Measurements from ENCODE around the gene WRAP73. TPM values are rescaled to one million over a fixed set of nuclear protein-coding genes. Genes with fewer than 3 reads are reported as not detected.

The WRAP73 gene
- total RNA-seq, 1 experiment from 2014 or later, result 37.2 TPM

DNA sequence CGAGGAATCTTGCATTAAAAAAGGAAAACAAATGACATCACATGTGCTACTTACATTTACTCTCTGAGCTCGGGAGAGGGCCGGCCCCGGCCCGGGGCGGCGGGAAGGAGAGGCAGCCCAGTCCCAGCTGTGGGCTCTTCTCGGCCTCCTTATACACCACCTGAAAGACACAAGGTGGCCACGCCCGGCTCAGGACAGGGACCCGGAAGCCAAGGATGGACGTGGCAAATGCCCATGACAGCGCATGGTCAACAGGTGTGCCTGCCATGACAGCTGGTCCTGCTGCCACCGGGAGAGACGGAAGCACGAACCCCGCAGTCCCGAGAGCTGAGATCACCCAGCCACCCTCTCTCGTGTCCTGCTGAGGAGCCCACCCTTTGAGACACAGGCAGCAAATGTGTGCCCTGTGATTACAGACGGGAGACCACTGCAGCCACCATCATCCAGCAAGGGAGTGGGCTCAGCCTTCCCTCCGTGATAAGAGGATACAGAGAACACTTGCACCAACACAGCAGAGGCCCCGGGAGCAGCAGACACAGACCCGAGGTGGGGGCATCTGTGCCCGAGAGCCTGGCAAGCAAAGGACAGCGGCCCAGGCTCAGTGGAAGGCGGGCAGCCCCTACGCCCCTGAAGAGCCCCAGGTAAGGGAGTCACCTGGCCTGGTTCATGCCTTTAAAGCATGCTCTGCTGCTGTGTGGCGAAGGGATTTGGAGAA, 16.4 kb downstream of the WRAP73 start:
- Histone ChIP-seq H3K27ac (ENCODE audit: low read length) (no peak overlapping the region), H3K9ac (ENCODE audit: low read length) (no peak overlapping the region), H3K79me2 (ENCODE audit: low read length) (no peaks in the 10 kb centered on the region), H3K4me1 (ENCODE audit: low read length) (no peaks in the 10 kb centered on the region), H3K9me2 (replicated peaks; ENCODE audit: insufficient read depth, low read length) (no peaks in the 10 kb centered on the region), H4K20me1 (ENCODE audit: insufficient read depth, low read depth, low read length) (no peaks in the 10 kb centered on the region), H3K9me3 (ENCODE audit: low read length) (no peaks in the 10 kb centered on the region), H3K27me3 (ENCODE audit: low read length) (no peaks in the 10 kb centered on the region), H2AFZ (ENCODE audit: low read length) (no peak overlapping the region), H3K36me3 (ENCODE audit: insufficient read depth, low read length) (peaks cover 3% of the 10 kb centered on the region; the same call in 1 of the 2 replicates), H3K4me2 (ENCODE audit: low read depth, low read length, poor library complexity, severe bottlenecking) (no peak overlapping the region), H3K4me3 (ENCODE audit: low read length) (no peak overlapping the region)
- DNase-seq, result no peak

DNA sequence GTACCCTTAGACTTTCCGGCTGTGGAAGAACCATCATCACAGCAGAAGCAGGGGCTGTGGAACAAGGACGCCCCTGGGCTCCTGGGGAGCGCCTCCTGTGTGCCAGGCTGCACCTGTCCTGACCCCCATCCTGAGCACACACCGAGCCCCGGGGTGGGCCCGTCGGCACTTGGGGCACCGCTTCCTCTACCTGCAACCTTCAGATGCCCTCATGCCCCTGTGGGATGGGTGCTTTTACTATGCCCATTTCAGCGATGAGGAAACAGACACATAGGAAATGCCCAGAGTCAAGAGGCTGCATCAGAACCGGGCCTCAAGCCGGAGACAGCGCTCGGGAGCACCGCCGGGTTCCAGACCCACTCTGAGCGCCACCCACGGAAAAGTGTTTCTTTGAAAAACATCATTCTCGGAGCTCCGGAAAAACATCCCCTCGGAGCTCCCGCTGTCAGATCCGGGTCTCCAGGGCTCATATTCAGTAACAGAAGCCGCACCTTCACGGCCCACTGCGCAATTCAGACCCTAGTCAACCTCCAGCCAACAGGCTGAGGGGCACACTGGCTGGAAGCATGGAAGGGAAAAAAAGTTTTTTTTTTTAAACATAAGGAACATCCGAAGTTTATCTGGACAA, 17.1 kb downstream of the WRAP73 start:
- DNase-seq, result no peak
- H4K20me1 ChIP-seq (ENCODE audit: insufficient read depth, low read depth, low read length), result no peaks in the 10 kb centered on the region
- H3K9ac ChIP-seq (ENCODE audit: low read length), result no peak overlapping the region
- no peak overlapping the region for H3K27ac ChIP-seq (ENCODE audit: low read length)
- no peak overlapping the region for H2AFZ ChIP-seq (ENCODE audit: low read length)
- no peaks in the 10 kb centered on the region for H3K9me3 ChIP-seq (ENCODE audit: low read length)
- no peaks in the 10 kb centered on the region for H3K4me1 ChIP-seq (ENCODE audit: low read length)
- H3K9me2 ChIP-seq (replicated peaks; ENCODE audit: insufficient read depth, low read length), result no peaks in the 10 kb centered on the region
- no peak overlapping the region for H3K4me2 ChIP-seq (ENCODE audit: low read depth, low read length, poor library complexity, severe bottlenecking)
- H3K27me3 ChIP-seq (ENCODE audit: low read length), result no peaks in the 10 kb centered on the region
- H3K79me2 ChIP-seq (ENCODE audit: low read length), result no peaks in the 10 kb centered on the region
- no peak overlapping the region for H3K4me3 ChIP-seq (ENCODE audit: low read length)
- H3K36me3 ChIP-seq (ENCODE audit: insufficient read depth, low read length), result peaks cover 3% of the 10 kb centered on the region; the same call in 1 of the 2 replicates

DNA sequence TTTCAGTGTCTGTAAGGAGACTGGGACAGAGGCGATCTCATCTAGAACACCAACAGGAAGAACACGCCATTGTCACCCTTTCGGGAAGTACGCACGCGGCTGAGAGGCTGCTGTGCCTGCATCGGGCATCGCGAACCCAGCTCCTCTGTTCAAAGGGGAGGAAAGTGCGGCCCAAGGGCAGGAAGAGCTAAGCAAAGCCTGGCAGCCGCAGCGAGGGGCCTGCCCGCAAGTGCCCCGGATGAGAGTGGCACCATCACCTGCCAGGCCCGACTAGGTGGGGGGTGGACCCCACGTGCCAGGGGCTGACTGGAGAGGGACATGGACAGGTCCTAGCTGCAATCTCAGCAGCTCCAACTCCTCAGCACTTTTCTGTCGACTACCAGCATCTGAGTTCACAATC, 17.6 kb downstream of the WRAP73 start:
- Histone ChIP-seq H3K9me2 (replicated peaks; ENCODE audit: insufficient read depth, low read length) (no peaks in the 10 kb centered on the region), H3K4me1 (ENCODE audit: low read length) (no peaks in the 10 kb centered on the region), H3K4me3 (ENCODE audit: low read length) (no peak overlapping the region), H4K20me1 (ENCODE audit: insufficient read depth, low read depth, low read length) (no peaks in the 10 kb centered on the region), H2AFZ (ENCODE audit: low read length) (no peak overlapping the region), H3K79me2 (ENCODE audit: low read length) (no peaks in the 10 kb centered on the region), H3K36me3 (ENCODE audit: insufficient read depth, low read length) (peaks cover 3% of the 10 kb centered on the region; the same call in 1 of the 2 replicates), H3K9ac (ENCODE audit: low read length) (no peak overlapping the region), H3K9me3 (ENCODE audit: low read length) (no peaks in the 10 kb centered on the region), H3K27ac (ENCODE audit: low read length) (no peak overlapping the region), H3K4me2 (ENCODE audit: low read depth, low read length, poor library complexity, severe bottlenecking) (no peak overlapping the region), H3K27me3 (ENCODE audit: low read length) (no peaks in the 10 kb centered on the region)
- no peak for DNase-seq

DNA sequence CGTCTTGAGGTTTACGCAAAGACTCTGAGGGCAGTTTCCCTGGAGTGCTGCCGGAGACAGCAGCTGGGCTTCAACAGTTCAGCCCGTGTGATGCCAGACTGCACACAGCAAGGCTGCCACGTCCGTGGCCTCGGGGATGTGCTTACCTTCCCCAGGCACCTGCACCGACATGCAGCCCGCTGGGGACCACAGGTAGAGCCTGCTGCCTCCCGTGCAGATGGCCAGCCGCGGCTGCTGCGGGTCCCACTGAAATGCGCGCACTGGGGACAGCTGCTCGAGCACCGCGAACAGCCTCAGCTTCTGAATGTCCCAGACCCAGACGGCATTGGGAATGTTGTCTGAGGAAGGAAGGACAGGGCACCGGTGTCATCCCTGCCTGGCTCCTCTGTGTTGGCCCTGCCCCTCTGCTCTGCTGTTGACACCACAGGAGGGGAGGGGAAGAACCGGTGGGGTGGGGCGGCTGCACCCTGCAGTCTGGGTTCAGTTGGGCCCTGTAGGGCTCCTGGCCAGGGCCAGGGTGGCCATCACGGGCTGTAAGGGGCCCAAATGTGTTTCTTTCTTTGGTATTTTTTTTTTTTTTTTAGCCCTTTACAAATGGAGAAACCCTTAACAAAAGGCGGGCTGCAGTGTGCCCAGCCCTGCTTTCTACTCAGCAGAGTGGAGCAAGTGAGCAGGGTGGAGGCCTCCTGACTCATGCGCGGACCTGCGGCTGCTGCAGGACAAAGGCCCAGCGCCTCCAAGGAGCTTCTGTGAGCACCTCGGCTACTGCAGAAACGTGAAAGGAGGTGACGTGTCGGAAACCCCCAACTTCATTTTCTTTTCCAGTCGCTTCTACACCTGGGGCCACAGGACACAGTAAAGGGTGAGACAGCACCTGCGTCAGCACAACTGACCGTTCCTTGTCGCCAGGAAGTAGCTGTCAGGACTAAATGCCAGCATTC, 18.3 kb downstream of the WRAP73 start:
- no peaks in the 10 kb centered on the region for H3K9me2 ChIP-seq (replicated peaks; ENCODE audit: insufficient read depth, low read length)
- H3K27ac ChIP-seq (ENCODE audit: low read length), result no peak overlapping the region
- no peak overlapping the region for H3K4me2 ChIP-seq (ENCODE audit: low read depth, low read length, poor library complexity, severe bottlenecking)
- DNase-seq, result no peak
- H3K9me3 ChIP-seq (ENCODE audit: low read length), result no peaks in the 10 kb centered on the region
- peaks cover 3% of the 10 kb centered on the region; the same call in 1 of the 2 replicates for H3K36me3 ChIP-seq (ENCODE audit: insufficient read depth, low read length)
- H3K4me3 ChIP-seq (ENCODE audit: low read length), result no peak overlapping the region
- H4K20me1 ChIP-seq (ENCODE audit: insufficient read depth, low read depth, low read length), result no peaks in the 10 kb centered on the region
- no peaks in the 10 kb centered on the region for H3K4me1 ChIP-seq (ENCODE audit: low read length)
- no peak overlapping the region for H3K9ac ChIP-seq (ENCODE audit: low read length)
- no peaks in the 10 kb centered on the region for H3K79me2 ChIP-seq (ENCODE audit: low read length)
- no peaks in the 10 kb centered on the region for H3K27me3 ChIP-seq (ENCODE audit: low read length)
- no peak overlapping the region for H2AFZ ChIP-seq (ENCODE audit: low read length)

DNA sequence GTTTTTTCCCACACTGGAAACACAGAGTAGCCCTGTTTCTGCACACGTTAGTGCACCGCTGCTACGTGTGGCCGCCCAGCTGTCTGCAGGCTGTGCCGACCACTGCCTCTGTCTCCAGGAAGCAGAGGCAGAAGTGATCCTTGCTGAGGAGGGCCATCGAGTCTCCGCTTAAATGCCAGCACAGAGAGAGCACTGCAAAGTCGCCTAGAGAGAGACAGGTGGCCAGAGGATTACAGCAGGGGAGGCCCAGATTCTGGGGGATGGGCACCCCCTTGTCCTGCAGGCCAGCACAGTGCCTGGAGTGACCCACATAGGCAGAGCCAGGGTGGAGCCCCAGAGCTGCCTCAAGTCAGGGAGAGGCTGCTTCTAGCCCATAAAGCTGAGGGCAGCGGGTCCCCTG, 19.0 kb downstream of the WRAP73 start:
- no peak for DNase-seq
- peaks cover 3% of the 10 kb centered on the region; the same call in 1 of the 2 replicates for H3K36me3 ChIP-seq (ENCODE audit: insufficient read depth, low read length)
- H3K9me2 ChIP-seq (replicated peaks; ENCODE audit: insufficient read depth, low read length), result no peaks in the 10 kb centered on the region
- H3K79me2 ChIP-seq (ENCODE audit: low read length), result peaks cover 3% of the 10 kb centered on the region; the same call in 1 of the 2 replicates
- no peak overlapping the region for H3K4me3 ChIP-seq (ENCODE audit: low read length)
- no peaks in the 10 kb centered on the region for H4K20me1 ChIP-seq (ENCODE audit: insufficient read depth, low read depth, low read length)
- no peaks in the 10 kb centered on the region for H3K9me3 ChIP-seq (ENCODE audit: low read length)
- no peak overlapping the region for H3K27ac ChIP-seq (ENCODE audit: low read length)
- no peak overlapping the region for H3K9ac ChIP-seq (ENCODE audit: low read length)
- no peak overlapping the region for H3K4me2 ChIP-seq (ENCODE audit: low read depth, low read length, poor library complexity, severe bottlenecking)
- H2AFZ ChIP-seq (ENCODE audit: low read length), result no peak overlapping the region
- peaks cover 3% of the 10 kb centered on the region for H3K4me1 ChIP-seq (ENCODE audit: low read length)
- H3K27me3 ChIP-seq (ENCODE audit: low read length), result no peaks in the 10 kb centered on the region

DNA sequence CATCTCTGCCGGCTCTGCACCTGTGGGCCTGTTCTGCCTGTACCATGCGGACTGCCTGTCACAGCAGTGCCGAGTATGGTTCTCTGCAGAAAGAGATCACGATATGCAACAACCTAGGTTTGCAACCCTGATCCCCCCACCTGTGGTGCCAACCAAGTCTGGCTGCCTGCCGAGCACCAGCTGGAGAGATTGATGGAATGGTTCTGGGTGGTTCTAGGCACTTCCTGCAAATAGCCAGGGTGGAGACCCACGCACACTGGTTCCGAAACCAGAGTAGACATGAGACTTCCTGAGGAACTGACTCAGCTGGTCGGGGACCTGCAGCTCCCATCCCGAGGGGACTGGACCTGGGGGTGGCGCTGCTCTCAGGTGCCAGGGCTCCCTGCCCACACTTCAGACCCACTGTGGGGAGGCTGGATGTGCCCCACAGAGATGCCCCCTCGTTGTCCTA, 19.7 kb downstream of the WRAP73 start:
- Histone ChIP-seq H3K79me2 (ENCODE audit: low read length) (peaks cover 9% of the 10 kb centered on the region), H3K27me3 (ENCODE audit: low read length) (no peaks in the 10 kb centered on the region), H4K20me1 (ENCODE audit: insufficient read depth, low read depth, low read length) (no peaks in the 10 kb centered on the region), H3K27ac (ENCODE audit: low read length) (no peak overlapping the region), H3K9me2 (replicated peaks; ENCODE audit: insufficient read depth, low read length) (no peaks in the 10 kb centered on the region), H2AFZ (ENCODE audit: low read length) (no peak overlapping the region), H3K9ac (ENCODE audit: low read length) (no peak overlapping the region), H3K9me3 (ENCODE audit: low read length) (no peaks in the 10 kb centered on the region), H3K4me2 (ENCODE audit: low read depth, low read length, poor library complexity, severe bottlenecking) (no peak overlapping the region), H3K4me3 (ENCODE audit: low read length) (no peak overlapping the region), H3K36me3 (ENCODE audit: insufficient read depth, low read length) (peaks cover 3% of the 10 kb centered on the region; the same call in 1 of the 2 replicates), H3K4me1 (ENCODE audit: low read length) (peaks cover 8% of the 10 kb centered on the region)
- no peak for DNase-seq

DNA sequence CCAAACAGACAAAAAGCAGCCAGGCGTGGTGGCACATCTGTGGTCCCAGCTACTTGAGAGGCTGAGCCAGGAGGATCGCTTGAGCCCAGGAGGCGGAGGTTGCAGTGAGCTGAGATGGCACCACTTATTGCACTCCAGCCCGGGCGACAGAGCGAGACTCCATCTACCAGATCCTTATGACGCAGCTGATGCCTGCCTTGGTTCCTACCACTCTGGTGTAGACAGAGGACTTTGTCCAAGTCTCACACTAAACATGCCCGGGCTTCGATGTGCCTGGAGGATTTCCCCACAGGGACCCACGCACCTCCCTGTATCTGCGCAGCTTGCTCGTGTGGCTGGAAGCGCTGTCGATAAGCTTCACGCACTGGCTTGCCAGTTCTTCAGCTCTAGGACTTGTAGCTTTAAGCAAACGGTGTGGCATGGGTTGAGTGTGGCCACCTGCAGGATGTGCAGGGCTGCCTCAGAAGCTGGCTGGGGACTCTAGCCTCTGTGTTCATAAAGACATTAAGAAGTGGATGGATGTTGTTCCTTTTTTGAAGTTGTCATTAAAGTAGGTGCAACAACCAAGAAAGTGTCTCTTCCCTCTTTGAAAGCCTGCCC, 20.2 kb downstream of the WRAP73 start:
- H3K9ac ChIP-seq (ENCODE audit: low read length), result no peak overlapping the region
- no peaks in the 10 kb centered on the region for H3K36me3 ChIP-seq (ENCODE audit: insufficient read depth, low read length)
- H3K4me1 ChIP-seq (ENCODE audit: low read length), result peaks cover 8% of the 10 kb centered on the region
- no peak overlapping the region for H3K4me3 ChIP-seq (ENCODE audit: low read length)
- H3K9me3 ChIP-seq (ENCODE audit: low read length), result no peaks in the 10 kb centered on the region
- H3K27ac ChIP-seq (ENCODE audit: low read length), result no peak overlapping the region
- H4K20me1 ChIP-seq (ENCODE audit: insufficient read depth, low read depth, low read length), result no peaks in the 10 kb centered on the region
- no peak for DNase-seq
- no peak overlapping the region for H2AFZ ChIP-seq (ENCODE audit: low read length)
- H3K27me3 ChIP-seq (ENCODE audit: low read length), result no peaks in the 10 kb centered on the region
- H3K9me2 ChIP-seq (replicated peaks; ENCODE audit: insufficient read depth, low read length), result no peaks in the 10 kb centered on the region
- no peak overlapping the region for H3K4me2 ChIP-seq (ENCODE audit: low read depth, low read length, poor library complexity, severe bottlenecking)
- H3K79me2 ChIP-seq (ENCODE audit: low read length), result peaks cover 9% of the 10 kb centered on the region
